ENCODE measurements around the gene ATP9B.
A peak's percentile ranks its signal among the peaks of the same experiment; 100 is the strongest.

ATP9B gene, protein sequence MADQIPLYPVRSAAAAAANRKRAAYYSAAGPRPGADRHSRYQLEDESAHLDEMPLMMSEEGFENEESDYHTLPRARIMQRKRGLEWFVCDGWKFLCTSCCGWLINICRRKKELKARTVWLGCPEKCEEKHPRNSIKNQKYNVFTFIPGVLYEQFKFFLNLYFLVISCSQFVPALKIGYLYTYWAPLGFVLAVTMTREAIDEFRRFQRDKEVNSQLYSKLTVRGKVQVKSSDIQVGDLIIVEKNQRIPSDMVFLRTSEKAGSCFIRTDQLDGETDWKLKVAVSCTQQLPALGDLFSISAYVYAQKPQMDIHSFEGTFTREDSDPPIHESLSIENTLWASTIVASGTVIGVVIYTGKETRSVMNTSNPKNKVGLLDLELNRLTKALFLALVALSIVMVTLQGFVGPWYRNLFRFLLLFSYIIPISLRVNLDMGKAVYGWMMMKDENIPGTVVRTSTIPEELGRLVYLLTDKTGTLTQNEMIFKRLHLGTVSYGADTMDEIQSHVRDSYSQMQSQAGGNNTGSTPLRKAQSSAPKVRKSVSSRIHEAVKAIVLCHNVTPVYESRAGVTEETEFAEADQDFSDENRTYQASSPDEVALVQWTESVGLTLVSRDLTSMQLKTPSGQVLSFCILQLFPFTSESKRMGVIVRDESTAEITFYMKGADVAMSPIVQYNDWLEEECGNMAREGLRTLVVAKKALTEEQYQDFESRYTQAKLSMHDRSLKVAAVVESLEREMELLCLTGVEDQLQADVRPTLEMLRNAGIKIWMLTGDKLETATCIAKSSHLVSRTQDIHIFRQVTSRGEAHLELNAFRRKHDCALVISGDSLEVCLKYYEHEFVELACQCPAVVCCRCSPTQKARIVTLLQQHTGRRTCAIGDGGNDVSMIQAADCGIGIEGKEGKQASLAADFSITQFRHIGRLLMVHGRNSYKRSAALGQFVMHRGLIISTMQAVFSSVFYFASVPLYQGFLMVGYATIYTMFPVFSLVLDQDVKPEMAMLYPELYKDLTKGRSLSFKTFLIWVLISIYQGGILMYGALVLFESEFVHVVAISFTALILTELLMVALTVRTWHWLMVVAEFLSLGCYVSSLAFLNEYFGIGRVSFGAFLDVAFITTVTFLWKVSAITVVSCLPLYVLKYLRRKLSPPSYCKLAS

DNA sequence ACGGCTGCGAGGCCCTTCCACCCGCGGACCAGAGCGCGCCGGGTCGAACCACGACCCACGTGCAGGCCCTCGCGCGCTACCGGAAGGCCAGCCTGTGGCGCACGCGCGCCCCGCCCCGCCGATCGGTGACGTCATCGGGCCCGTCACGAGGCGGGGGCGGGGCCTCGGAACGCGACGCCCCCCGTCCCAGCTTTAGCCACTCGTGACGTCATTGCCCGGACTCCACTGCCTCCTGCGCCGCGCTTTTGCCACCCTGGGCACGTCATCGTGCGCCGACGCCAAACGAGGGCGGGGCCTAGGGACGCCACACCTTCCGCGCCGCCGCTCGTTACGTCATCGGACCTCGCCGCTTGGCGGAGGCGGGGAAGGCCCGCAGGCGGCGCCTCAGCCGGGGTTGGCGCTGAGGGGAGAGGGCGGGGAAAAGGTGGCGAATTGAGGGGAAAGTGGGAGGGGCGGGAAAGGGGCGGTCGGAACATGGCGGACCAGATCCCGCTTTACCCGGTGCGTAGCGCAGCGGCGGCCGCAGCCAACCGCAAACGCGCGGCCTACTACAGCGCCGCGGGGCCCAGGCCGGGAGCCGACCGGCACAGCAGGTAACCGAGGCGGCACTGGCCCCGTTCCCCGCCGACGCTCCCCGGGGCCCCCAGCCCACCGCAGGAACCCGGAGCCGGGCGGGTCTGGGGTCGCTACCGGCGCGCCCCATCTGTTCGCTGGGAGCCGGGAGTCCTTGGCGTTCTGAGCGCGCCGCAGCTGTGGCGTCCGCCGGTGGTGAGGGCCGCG lies at the start of gene ATP9B:
ATP9B (plus strand) TSS at position 458 of the 780 bp plus-strand sequence; CDS start at position 475, 17 bp downstream.
- peak; percentile 56 for DNase-seq

DNA sequence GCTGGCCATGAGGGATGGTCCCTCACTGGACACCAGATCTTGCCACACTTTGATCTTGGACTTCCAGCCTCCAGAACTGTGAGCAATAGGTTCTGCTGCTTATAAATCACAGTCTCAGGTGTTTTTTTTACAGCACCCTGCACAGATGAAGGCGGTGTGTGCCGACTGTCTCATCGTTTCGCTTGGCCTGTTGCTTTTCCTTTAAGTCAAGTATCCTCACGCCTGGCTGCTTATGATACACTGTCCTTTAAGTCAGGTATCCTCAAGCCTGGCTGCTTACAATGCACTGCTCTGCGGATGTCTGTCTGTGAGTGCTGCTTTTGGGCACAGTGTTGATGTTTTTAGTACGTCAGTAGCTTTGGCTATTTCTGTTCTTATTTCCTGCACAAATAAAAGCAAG lies 49.3 kb upstream of the ATP9B start:
- DNase-seq: no peak

DNA sequence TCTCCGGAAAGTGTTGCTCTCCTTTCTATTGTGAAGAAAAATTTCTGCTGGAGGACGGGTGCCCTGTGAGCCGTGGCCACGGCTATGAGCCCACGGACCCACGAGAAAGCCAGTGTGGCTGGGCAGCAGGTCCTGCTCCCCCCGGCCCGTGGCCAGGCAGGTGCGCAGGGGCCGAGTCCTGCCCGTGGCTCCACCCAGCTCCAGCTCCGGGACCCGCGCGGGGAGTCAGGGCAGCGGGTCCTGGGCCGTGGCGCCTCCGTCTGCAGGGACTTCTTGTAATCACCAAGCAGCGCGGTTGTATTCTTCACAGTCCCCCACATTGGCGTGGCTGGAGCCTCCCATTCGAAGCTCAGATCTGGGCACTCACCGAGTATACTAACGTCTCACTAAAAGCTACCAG lies 46.6 kb upstream of the ATP9B start:
- DNase-seq: no peak

DNA sequence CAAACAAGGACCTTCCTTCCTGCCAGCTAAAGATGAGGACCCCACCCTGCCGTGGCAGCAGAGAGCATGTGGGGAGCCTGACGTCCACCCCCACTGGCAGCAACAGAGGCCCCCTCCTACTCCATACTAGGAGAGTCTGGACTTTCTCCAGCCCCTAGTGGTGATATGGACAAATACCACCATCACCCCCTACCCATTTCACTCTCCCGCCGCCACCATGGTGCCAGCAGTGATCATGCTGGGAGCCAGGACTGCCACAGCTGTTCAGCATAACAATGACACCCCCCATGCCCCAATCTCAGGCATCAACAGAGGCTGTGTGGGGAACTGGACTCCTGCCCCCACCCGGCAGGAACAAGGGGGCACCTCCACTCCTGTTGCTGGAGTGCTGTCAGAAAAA lies 42.7 kb upstream of the ATP9B start:
- DNase-seq: no peak

DNA sequence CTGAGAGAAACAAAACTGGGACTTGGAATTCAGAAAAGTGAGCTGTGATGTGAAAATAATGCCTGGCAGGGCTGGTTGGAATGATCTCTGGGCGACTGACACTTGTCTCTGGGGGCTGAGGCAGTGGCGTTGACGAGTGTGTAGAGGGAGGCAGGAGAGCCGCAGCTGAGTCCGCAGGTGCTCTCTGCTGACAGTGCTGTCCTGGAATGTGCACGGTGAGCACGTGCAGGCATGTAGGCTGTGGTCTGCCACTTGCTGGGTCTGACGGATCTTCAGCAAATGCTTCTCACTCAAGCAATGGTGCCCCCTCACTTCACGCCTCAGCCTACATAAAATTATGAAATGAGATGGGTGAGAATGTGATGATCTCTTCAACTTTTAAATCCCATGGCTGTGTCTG lies 38.5 kb upstream of the ATP9B start:
- DNase-seq: no peak

DNA sequence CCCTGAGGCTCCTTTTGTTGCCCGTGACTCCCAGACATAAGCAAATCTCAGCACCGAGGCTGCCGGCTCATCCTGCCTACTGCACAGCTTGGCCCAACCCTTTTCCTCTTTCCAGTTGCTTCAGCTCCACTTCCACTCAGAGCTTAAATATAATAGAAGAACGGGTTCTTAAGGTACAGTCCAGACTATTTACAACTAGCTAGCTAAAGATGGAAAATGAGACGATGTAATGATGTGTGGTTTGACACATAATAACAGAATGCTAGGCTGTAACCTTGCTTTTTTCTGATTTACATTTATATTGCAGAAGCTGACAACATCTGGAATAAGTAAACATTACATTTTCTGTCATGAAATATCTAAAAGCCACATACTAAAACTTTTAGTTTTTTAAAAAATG lies 26.9 kb upstream of the ATP9B start:
- DNase-seq: no peak

DNA sequence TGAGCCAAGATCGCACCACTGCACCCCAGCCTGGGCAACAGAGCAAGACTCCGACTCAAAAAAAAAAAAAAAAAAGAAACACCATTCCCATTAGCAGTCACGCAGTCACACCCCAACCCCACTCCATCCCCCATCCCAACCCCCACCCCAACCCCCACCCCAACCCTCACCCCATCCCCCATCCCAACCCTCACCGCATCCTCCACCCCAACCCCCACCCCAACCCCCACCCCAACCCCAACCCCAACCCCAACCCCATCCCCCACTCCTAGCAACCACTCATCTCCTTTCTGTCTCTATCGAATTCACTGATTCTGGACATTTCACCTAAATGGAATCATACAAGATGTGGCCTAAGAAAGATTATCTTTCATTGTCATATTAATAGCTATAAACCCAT lies 25.9 kb upstream of the ATP9B start:
- no peak for DNase-seq

DNA sequence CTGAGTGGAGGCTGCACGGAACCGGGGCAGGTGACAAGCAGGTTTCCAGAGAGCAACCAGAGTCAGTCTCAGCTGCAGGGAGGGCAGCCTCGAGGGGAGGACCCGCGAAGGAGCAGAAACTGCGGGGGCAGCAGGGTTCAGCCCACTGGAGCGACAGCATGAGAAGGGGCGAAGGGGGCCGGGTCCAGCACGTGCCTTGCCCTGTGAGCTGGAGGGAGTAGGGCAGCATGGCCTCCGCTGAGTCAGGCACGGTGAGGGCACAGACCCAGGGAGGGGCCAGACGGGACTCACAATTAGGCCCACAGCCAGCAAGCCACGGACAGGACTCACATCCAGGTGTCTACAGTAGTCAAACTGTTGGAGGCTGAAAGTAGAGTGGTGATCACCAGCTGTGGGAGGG lies 22.7 kb upstream of the ATP9B start:
- no peak for DNase-seq

DNA sequence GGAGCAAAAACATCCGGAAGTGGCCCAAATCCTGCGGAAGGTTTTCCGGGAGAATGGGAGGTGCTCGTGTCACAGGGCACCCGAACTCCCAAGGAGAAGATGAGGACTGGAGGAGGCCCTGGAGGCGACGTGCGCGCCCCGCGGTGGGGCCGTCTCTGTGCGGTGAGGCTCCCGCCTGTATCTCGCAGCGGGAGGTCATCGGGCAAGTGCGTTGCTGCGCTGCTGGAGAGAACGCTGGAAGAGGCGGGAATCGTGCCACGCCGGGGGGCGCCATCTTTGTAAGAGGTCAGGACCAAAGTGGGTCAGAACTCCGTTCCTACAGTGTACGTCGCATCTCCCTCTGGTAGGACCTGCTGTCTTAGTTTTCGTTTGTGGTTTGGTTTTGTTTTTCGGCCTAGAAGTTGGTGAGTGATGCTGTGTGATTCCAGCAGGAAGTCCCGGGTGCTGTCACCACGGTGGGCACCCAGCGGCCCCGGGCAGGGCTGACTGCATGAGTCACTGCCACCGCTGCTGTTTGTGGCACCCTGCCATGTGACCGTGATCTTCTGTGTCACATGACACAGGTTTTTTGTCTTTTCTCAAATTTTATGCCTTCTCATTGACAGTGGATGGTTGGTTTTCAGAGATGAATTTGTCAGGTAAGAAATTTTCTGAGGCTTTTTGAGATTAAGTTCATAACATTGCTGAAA lies 21.5 kb upstream of the ATP9B start:
- no peak for DNase-seq

DNA sequence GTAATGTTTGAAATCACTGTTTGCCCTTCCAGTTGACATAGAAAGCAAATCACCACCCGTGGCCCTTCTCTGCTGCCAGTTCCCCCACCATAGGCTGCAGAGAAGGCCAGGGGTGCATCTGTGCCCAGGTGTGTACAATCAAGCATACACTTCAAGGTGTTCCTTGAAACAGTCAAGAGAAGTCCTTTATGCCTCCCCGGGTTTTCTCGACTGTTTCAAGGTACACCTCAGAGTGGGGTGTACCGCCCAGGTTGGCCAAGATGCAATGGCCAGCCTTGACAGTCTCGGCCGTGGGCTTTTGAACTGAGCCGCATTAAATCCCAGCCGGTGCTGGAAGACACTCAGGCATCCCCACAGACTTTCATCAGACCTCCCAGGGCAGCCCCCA lies 21.0 kb upstream of the ATP9B start:
- DNase-seq: no peak

DNA sequence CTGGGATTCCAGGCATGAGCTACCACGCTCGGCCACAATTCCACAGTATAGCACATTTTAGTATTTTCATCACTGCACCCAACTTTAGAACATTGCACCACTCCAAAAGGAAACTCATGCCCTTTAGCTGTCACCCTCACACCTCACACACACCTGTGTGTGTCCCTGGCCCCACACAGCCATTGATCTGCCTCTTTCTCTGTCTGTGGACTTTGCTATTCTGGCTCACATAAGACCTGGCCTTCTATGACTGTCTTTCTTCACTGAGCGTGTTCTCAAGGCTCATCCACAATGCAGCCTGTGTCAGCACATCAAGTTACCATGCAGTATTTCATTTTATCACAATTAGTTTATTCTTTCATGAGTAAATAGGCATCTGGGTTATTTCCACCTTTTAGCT lies 19.7 kb upstream of the ATP9B start:
- DNase-seq: no peak

DNA sequence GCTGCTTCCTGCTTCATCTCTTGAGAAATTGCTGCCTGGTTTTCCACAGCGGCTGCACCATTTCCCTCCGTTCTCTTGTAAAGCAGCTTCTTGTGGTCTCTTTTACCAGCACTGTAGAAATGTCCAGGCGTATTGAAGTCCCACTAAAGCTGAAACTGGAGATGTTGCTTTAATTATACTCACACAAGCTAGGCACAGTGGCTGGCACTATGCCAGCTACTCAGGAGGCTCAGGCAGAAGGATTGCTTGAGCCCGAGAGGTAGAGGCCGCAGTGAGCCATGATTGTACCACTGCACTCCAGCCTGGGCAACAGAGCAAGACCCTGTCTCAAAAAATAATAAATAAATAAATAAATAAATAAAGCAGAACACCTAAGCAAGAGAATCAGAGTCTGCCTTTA lies 19.2 kb upstream of the ATP9B start:
- no peak for DNase-seq

DNA sequence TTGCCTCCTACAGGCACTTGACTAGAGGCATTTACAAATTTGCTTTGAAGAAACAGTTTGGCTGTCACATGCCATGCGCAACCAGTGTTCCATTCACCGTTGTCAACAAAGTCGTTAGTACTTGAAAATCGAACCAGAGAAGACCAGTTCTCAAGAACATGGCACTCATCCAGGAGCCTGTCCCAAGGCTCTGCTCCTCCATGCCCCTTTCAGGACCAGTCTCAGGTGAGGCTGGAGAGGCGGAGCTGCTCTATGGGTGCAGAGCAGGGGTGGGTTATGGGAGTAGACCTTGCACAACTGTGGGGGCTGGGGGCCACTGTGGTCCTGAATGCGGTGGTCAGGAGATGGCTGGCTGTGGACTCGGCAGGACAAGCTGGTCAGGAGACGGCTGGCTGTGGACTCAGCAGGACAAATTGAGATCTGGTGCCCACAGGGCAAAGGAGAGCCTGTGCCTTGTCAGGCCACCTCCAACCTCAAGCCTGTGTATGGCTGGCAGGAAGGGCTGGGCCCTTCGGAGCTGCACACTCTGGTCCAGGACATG lies 12.3 kb upstream of the ATP9B start:
- DNase-seq: no peak

DNA sequence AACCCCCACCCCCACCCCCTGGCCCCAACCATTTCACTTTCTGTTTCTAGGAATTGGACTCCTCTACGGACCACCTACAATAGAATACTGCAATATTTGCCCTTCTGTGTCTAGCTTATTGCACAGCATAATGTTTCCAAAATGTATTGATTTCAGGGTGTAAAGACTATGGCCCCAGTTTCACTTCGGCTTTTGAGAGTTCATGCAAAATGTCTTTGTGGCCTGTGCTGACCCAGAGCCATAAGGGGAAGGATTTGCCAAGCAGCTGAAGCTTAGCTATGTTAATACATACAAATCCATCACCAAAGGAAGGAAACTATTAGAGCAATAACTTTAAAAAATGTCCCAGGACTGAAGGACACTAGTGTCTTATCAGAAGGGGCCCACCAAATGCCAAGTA lies 11.2 kb upstream of the ATP9B start:
- no peak for DNase-seq

DNA sequence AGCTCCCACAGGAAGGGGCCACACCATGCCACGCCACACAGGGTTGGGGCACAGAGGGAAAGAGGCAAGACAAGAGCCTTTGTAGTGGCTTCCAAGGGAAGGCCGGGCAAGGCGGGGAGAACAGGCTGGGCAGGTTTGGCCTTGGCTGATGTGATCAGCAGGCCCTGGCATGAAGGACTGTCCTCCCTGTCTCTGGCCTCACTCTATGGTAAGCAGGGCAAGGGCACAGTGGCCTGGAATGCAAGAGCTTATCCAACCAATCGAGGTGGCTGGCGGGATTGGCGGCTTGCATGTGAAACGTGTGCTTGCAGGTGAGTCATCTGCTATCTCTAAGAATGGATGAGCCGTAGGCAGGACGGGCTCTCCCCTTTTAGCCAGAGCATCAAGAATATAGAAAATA lies 6.4 kb upstream of the ATP9B start:
- no peak for DNase-seq

DNA sequence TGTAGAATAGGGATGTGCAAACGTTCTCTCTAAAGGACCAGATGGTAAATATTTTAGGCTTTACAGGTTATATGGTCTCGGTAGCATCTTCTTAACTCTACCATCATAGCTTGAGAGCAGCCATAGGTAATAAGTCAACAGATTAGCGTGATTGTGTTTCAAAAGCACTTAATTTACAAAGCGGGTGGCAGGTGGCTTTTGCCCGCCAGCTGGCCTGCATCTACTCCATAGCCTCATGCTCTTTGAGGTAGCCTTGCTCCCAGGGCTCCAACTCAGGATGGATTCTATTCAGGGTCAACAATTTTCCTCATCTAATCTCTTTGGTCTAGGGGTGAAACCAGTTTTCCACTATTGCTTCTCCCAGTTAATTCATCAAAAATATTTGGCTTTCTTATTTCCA lies 5.0 kb upstream of the ATP9B start:
- DNase-seq: peak; percentile 99

DNA sequence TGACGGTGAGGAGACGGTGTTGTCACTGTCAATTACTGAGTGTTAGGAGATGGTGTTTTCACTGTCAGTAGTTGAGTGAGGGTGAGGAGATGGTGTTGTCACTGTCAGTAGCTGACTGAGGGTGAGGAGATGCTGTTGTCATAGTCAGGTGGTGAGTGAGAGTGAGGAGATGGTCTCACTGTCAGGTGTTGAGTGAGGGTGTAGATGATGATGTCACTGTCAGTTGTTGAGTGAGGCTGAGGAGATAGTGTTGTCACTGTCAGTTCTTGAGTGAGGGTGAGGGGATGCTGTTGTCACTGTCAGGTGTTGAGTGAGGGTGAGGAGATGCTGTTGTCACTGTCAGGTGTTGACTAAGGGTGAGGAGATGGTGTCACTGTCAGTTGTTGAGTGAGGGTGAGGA lies 3.4 kb upstream of the ATP9B start:
- no peak for DNase-seq

DNA sequence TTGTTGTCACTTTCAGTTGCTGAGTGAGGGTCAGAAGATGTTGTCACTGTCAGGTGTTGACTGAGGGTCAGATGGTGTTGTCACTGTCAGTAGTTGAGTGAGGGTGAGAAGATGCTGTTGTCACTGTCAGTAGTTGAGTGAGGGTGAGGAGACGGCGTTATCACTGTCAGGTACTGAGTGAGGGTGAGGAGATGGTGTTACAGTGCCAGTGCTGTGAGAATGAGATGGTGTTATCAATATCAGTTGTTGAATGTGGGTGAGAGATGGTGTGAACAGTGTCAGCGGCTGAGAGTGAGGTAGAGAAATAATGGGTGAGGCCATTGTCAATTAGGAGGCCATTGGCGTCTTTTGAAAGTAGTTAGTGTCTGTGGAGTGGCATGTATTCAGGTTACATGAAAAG lies 1.6 kb upstream of the ATP9B start:
- no peak for DNase-seq

DNA sequence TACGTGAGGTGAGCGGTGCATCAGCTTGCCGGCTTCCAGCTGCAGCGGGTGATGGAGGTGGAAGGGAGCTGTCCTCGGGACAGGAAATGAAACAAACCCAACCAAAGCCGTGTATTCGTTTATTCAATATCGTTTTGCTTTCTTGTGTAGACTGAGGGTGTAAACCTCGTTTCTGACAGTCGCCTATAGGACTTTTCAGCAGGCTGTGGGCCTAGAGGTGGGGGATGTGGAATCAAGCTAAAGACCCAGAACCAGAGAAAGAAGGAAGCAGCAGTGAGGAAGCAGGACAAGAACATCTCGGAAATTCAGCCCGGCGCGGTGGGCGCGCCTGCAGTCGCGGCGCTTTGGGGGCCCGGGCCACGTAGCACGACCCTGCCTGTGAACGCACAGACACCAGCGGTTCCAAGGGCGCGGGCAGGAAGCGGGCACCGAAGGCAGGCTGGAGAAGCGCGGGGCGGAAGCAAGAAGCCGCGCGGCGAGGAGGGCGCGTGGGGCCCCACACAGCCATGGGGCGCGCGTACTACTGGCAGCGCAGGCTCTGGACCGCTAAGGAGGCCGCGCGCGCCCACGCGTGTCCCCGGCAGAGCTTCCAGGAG lies 755 bp upstream of the ATP9B start:
- DNase-seq: no peak

DNA sequence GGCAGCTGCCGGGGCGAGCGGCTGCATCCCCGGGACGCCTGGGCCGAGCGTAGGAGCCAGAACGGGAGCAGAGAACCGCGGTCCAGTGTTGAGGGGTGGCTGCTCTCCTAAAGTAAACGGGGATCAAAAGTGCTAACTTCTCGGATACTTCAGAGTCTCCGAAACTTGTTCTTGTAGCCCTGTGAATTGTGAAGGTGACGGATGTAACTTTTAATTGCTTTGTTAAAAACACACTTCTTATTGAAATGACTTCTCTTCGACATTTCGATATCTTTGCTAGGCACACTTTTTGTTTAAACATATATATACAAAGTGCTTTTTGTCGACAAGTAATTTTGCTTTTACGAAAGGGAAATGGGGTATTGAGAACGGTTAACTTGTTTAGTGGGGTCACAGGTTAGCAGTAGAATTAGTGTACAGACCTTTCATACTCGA lies 540 bp downstream of the ATP9B start:
- no peak for DNase-seq

DNA sequence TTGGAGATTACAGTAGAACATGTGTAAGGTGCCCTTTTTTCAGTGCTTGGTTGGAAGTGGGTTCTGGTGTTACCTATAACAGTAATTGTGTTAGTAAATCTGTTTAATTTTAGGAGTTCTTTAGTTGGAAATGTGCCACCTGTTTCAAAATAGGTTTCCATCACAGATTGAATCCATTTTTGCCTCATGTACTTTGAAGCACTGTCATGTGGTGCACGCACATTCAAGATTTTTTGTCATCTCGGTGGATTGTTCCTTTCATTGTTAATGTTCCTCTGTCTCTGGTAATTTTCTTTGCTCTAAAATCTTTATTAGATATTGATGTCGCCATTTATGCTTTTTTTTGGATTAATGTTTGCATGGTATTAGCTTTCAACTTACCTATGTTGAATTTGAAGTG lies 1.3 kb downstream of the ATP9B start:
- no peak for DNase-seq

DNA sequence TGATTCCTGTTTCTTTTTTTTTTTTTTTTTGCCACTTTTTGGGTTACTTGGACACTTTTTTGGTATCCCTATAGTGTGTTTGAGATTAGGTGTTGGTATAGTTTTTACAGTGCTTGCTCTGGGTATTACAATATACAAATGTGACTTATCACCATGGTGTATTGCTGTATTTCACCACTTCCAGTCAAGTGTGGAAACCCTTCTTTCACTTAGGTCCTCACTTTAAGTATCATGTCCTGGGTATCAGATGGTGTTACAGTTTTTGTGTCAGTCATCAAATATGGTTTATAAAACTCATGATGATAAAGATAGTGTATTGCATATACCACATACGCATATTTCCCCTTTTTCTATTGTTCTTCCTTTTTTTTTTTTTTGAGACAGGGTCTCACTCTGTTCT lies 1.8 kb downstream of the ATP9B start:
- DNase-seq: no peak
